IPS-15b (cell line): ENCODE results near the gene PTPRN2.

Source experiments
- H3K27me3 ChIP-seq: one replicate; pipeline ENCODE4 v1.6.1; 2013; ENCODE audit warnings: low read length; ENCODE audit not compliant: control insufficient read depth, insufficient read depth
- H3K36me3 ChIP-seq: one replicate; pipeline ENCODE4 v1.6.1; 2013; ENCODE audit warnings: low read length; ENCODE audit not compliant: control insufficient read depth, insufficient read depth
- H3K4me1 ChIP-seq: one replicate; pipeline ENCODE4 v1.6.1; 2013; ENCODE audit warnings: mild to moderate bottlenecking, low read length; ENCODE audit not compliant: control insufficient read depth, insufficient read depth
- H3K4me3 ChIP-seq: one replicate; pipeline ENCODE4 v1.5.1; 2013; ENCODE audit warnings: low read depth, low read length
- H3K9ac ChIP-seq: one replicate; pipeline ENCODE4 v1.6.1; 2013; ENCODE audit warnings: low read depth, mild to moderate bottlenecking, low read length
- H3K9me3 ChIP-seq: one replicate; pipeline ENCODE4 v1.6.1; 2013; ENCODE audit warnings: mild to moderate bottlenecking, low read length; ENCODE audit not compliant: control insufficient read depth, insufficient read depth

PTPRN2 gene

GRCh38 chr7:158241919-158242318 is 345.7 kb downstream of the PTPRN2 start:
- Histone ChIP-seq H3K9me3 (no peaks in the 10 kb centered on the region), H3K9ac (no peak overlapping the region)

GRCh38 chr7:158240801-158241200 is 346.8 kb downstream of the PTPRN2 start:
- H3K9me3 ChIP-seq, result no peaks in the 10 kb centered on the region
- H3K4me1 ChIP-seq, result no peaks in the 10 kb centered on the region
- H3K4me3 ChIP-seq, result no peak overlapping the region
- no peaks in the 10 kb centered on the region for H3K27me3 ChIP-seq
- no peak overlapping the region for H3K9ac ChIP-seq
- H3K36me3 ChIP-seq, result no peaks in the 10 kb centered on the region

More at GRCh38 chr7:158241919-158242318, 345.7 kb downstream of the PTPRN2 start:
- Histone ChIP-seq H3K4me3 (no peak overlapping the region), H3K27me3 (no peaks in the 10 kb centered on the region), H3K4me1 (no peaks in the 10 kb centered on the region), H3K36me3 (no peaks in the 10 kb centered on the region)

- Histone ChIP-seq H3K9ac (no peak overlapping the region), H3K4me3 (no peak overlapping the region), H3K4me1 (no peaks in the 10 kb centered on the region), H3K27me3 (no peaks in the 10 kb centered on the region), H3K36me3 (no peaks in the 10 kb centered on the region), H3K9me3 (no peaks in the 10 kb centered on the region)
Measured at GRCh38 chr7:158239290-158239981, 348.2 kb downstream of the PTPRN2 start.

- H3K4me1 ChIP-seq, result no peaks in the 10 kb centered on the region
- H3K9me3 ChIP-seq, result no peaks in the 10 kb centered on the region
- H3K9ac ChIP-seq, result no peak overlapping the region
- no peaks in the 10 kb centered on the region for H3K27me3 ChIP-seq
- no peaks in the 10 kb centered on the region for H3K36me3 ChIP-seq
- no peak overlapping the region for H3K4me3 ChIP-seq
Measured at GRCh38 chr7:158238616-158239289, 348.9 kb downstream of the PTPRN2 start.

GRCh38 chr7:158237672-158238335 is 349.8 kb downstream of the PTPRN2 start:
- Histone ChIP-seq H3K27me3 (no peaks in the 10 kb centered on the region), H3K9me3 (no peaks in the 10 kb centered on the region), H3K4me1 (no peaks in the 10 kb centered on the region), H3K36me3 (no peaks in the 10 kb centered on the region), H3K4me3 (no peak overlapping the region), H3K9ac (no peak overlapping the region)

- H3K36me3 ChIP-seq, result no peaks in the 10 kb centered on the region
- H3K9ac ChIP-seq, result no peak overlapping the region
- no peaks in the 10 kb centered on the region for H3K4me1 ChIP-seq
- H3K27me3 ChIP-seq, result no peaks in the 10 kb centered on the region
- no peak overlapping the region for H3K4me3 ChIP-seq
- H3K9me3 ChIP-seq, result no peaks in the 10 kb centered on the region
Measured at GRCh38 chr7:158236400-158236799, 351.2 kb downstream of the PTPRN2 start.

GRCh38 chr7:158235862-158236261 is 351.8 kb downstream of the PTPRN2 start:
- Histone ChIP-seq H3K4me1 (no peaks in the 10 kb centered on the region), H3K9ac (no peak overlapping the region), H3K27me3 (no peaks in the 10 kb centered on the region), H3K36me3 (no peaks in the 10 kb centered on the region), H3K4me3 (no peak overlapping the region), H3K9me3 (no peaks in the 10 kb centered on the region)

- H3K9me3 ChIP-seq, result no peaks in the 10 kb centered on the region
- no peaks in the 10 kb centered on the region for H3K27me3 ChIP-seq
- H3K4me3 ChIP-seq, result no peak overlapping the region
- H3K4me1 ChIP-seq, result no peaks in the 10 kb centered on the region
- H3K9ac ChIP-seq, result no peak overlapping the region
- H3K36me3 ChIP-seq, result no peaks in the 10 kb centered on the region
Measured at GRCh38 chr7:158229945-158230344, 357.7 kb downstream of the PTPRN2 start.

GRCh38 chr7:158228986-158229385 is 358.6 kb downstream of the PTPRN2 start:
- Histone ChIP-seq H3K4me1 (no peaks in the 10 kb centered on the region), H3K4me3 (no peak overlapping the region), H3K9ac (no peak overlapping the region), H3K36me3 (no peaks in the 10 kb centered on the region), H3K9me3 (no peaks in the 10 kb centered on the region), H3K27me3 (no peaks in the 10 kb centered on the region)

GRCh38 chr7:158228131-158228530 is 359.5 kb downstream of the PTPRN2 start:
- Histone ChIP-seq H3K4me1 (no peaks in the 10 kb centered on the region), H3K9me3 (no peaks in the 10 kb centered on the region), H3K9ac (no peak overlapping the region), H3K4me3 (no peak overlapping the region), H3K27me3 (no peaks in the 10 kb centered on the region), H3K36me3 (no peaks in the 10 kb centered on the region)

- H3K4me1 ChIP-seq, result no peaks in the 10 kb centered on the region
- no peaks in the 10 kb centered on the region for H3K27me3 ChIP-seq
- no peak overlapping the region for H3K4me3 ChIP-seq
- H3K36me3 ChIP-seq, result no peaks in the 10 kb centered on the region
- H3K9me3 ChIP-seq, result no peaks in the 10 kb centered on the region
- no peak overlapping the region for H3K9ac ChIP-seq
Measured at GRCh38 chr7:158227258-158227984, 360.2 kb downstream of the PTPRN2 start.
